Measurements from ENCODE around the gene SPATA46.

DNA sequence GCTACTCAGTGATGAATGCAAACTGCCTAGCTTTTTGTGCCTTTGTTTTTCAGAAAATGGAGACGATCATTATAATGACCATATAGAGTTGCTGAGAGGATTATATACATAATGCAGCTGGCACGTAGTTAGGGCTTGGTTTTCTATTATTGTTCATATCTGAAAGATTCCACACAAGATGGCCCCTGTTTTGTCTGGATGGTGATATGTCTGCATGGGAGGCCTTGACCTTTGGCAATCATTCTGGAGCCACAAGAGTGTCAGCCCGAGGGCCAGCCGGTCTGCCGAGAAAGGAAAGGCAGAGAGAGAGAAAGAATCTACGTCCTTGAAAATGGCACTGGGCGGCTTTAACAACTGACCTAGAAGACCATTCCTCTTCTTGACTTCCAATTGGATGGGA lies 41.0 kb upstream of the SPATA46 start:
- TF ChIP-seq, protein P1, sequence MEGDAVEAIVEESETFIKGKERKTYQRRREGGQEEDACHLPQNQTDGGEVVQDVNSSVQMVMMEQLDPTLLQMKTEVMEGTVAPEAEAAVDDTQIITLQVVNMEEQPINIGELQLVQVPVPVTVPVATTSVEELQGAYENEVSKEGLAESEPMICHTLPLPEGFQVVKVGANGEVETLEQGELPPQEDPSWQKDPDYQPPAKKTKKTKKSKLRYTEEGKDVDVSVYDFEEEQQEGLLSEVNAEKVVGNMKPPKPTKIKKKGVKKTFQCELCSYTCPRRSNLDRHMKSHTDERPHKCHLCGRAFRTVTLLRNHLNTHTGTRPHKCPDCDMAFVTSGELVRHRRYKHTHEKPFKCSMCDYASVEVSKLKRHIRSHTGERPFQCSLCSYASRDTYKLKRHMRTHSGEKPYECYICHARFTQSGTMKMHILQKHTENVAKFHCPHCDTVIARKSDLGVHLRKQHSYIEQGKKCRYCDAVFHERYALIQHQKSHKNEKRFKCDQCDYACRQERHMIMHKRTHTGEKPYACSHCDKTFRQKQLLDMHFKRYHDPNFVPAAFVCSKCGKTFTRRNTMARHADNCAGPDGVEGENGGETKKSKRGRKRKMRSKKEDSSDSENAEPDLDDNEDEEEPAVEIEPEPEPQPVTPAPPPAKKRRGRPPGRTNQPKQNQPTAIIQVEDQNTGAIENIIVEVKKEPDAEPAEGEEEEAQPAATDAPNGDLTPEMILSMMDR (IDR thresholded peaks at IDR 0.05): no peak
- TF ChIP-seq POLR2A (IDR thresholded peaks at IDR 0.05): no peak
